Measurements from ENCODE around the gene CPPED1. TPM values are rescaled to one million over a fixed set of nuclear protein-coding genes. Genes with fewer than 3 reads are reported as not detected.

The CPPED1 gene
- total RNA-seq, 4 donors from 2014 or later = 10.6 to 21.7 (median 16.7) TPM

- no peaks in the 10 kb centered on the region for H3K36me3 ChIP-seq
- whole genome bisulfite sequencing = 100% methylated on average over 3 of the region's 3 CpGs
- peak; percentile 74 for DNase-seq (ENCODE audit: extremely low spot score)
- TF ChIP-seq EP300 (IDR thresholded peaks at IDR 0.05) (no peak), POLR2AphosphoS5 (IDR thresholded peaks at IDR 0.05) (no peak), POLR2A (IDR thresholded peaks at IDR 0.05; ENCODE audit: low read depth) (no peak)
- TF ChIP-seq, protein P1, sequence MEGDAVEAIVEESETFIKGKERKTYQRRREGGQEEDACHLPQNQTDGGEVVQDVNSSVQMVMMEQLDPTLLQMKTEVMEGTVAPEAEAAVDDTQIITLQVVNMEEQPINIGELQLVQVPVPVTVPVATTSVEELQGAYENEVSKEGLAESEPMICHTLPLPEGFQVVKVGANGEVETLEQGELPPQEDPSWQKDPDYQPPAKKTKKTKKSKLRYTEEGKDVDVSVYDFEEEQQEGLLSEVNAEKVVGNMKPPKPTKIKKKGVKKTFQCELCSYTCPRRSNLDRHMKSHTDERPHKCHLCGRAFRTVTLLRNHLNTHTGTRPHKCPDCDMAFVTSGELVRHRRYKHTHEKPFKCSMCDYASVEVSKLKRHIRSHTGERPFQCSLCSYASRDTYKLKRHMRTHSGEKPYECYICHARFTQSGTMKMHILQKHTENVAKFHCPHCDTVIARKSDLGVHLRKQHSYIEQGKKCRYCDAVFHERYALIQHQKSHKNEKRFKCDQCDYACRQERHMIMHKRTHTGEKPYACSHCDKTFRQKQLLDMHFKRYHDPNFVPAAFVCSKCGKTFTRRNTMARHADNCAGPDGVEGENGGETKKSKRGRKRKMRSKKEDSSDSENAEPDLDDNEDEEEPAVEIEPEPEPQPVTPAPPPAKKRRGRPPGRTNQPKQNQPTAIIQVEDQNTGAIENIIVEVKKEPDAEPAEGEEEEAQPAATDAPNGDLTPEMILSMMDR (IDR thresholded peaks at IDR 0.05) = no peak
- no peak overlapping the region for H3K27ac ChIP-seq (replicated peaks in 1 of 4)
- H3K4me1 ChIP-seq = peaks cover 0 to 12% (median 3%) of the 10 kb centered on the region in 4 donors
- intact Hi-C loops (cut with DNase I) = no loop called here
- no peaks in the 10 kb centered on the region for H3K27me3 ChIP-seq
- no peak overlapping the region for H3K4me3 ChIP-seq
- H3K9me3 ChIP-seq = peaks cover 0 to under 1% (median 0%) of the 10 kb centered on the region in 4 donors
These were observed 185.2 kb downstream of the CPPED1 start for GRCh38 chr16:12618515-12618914.

GRCh38 chr16:12617401-12617819 lies 186.3 kb downstream of the CPPED1 start:
- Histone ChIP-seq H3K27ac (replicated peaks in 1 of 4) (no peak overlapping the region), H3K27me3 (no peaks in the 10 kb centered on the region), H3K9me3 (no peaks in the 10 kb centered on the region), H3K4me3 (no peak overlapping the region), H3K36me3 (no peaks in the 10 kb centered on the region), H3K4me1 (peaks cover 0 to 12% (median 3%) of the 10 kb centered on the region in 4 donors)
- TF ChIP-seq, protein P1 (IDR thresholded peaks at IDR 0.05) = no peak
- TF ChIP-seq EP300 (IDR thresholded peaks at IDR 0.05) = no peak
- TF ChIP-seq POLR2AphosphoS5 (IDR thresholded peaks at IDR 0.05) = no peak
- no peak for TF ChIP-seq POLR2A (IDR thresholded peaks at IDR 0.05; ENCODE audit: low read depth)
- DNase-seq (ENCODE audit: extremely low spot score) = peak; percentile 34
- WGBS = 73% methylated on average over 8 of the region's 9 CpGs
- intact Hi-C loops (cut with DNase I) = no loop called here

- Histone ChIP-seq H3K27ac (replicated peaks in 1 of 4) (no peak overlapping the region), H3K9me3 (no peaks in the 10 kb centered on the region), H3K36me3 (no peaks in the 10 kb centered on the region), H3K27me3 (no peaks in the 10 kb centered on the region), H3K4me3 (no peak overlapping the region), H3K4me1 (peaks cover 0 to 2% (median under 1%) of the 10 kb centered on the region in 4 donors)
- intact Hi-C loops (cut with DNase I) = no loop called here
- TF ChIP-seq EP300 (IDR thresholded peaks at IDR 0.05) (no peak), POLR2AphosphoS5 (IDR thresholded peaks at IDR 0.05) (no peak), POLR2A (IDR thresholded peaks at IDR 0.05; ENCODE audit: low read depth) (no peak)
- TF ChIP-seq, protein P1 (IDR thresholded peaks at IDR 0.05) = no peak
- 83% methylated on average over 7 of the region's 7 CpGs for WGBS
- DNase-seq (ENCODE audit: extremely low spot score) = no peak
These were observed 188.9 kb downstream of the CPPED1 start for GRCh38 chr16:12614662-12615278.

DNA sequence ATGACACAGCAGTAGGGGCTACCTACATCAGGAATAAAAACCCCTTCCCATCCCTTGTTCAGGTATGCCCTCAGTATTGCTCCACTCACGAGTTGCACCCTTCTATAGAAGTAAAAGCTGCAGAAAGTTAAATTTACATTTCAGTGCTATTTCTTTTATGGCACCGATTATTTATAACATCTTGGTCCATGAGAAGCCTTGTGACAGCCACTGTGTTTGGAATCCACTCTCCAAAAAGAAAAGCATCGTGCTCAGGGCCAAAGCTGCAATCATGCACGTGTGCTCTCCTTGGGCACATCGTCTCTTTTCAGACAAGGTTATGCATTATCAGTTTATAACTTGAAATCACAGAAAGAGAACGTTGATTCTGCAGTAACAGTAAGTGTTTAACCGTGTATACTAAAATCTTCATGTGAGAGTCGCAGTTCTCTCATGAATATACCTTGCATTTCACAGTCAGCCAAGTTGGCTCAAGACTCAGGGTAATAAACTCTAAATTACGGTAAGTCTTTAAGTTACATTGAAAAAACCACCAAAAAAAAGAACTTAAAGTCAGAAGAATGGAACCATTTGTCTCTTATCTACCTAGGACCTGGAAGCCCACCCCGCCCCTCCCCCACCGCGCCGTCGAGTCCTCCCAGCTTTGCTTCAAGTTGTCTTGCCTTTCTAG lies 189.6 kb downstream of the CPPED1 start:
- Histone ChIP-seq H3K27ac (replicated peaks in 1 of 4) (no peak overlapping the region), H3K4me1 (no peaks in the 10 kb centered on the region), H3K36me3 (no peaks in the 10 kb centered on the region), H3K4me3 (no peak overlapping the region), H3K27me3 (no peaks in the 10 kb centered on the region), H3K9me3 (no peaks in the 10 kb centered on the region)
- peak; percentile 5 for DNase-seq (ENCODE audit: extremely low spot score)
- 81% methylated on average over 14 of the region's 14 CpGs for WGBS
- intact Hi-C loops (cut with DNase I) = no loop called here
- TF ChIP-seq, protein P1 (IDR thresholded peaks at IDR 0.05) = no peak
- TF ChIP-seq EP300 (IDR thresholded peaks at IDR 0.05) (no peak), POLR2A (IDR thresholded peaks at IDR 0.05; ENCODE audit: low read depth) (no peak)
